Ureter (tissue), 1 donor: ENCODE measurements around the gene RAB19. TPM values are rescaled to one million over a fixed set of nuclear protein-coding genes. Genes with fewer than 3 reads are reported as not detected.
"Not testable (repeated sequence)": the region's sequence is repeated elsewhere in the genome, so short reads cannot be mapped to it uniquely, and the experiment has no call there.

Experiments
- DNase-seq: peaks from one replicate; pipeline ENCODE4 v3.0.0-alpha.2; 2020; ENCODE audit warnings: low spot score
- total RNA-seq: library from RNA; stranded (reverse); gene quantifications from one replicate; pipeline ENCODE4 v1.2.4, GENCODE V29; 2023
- donor health status: DM: yes; HTN: yes; CAD: no.

RAB19 gene
- total RNA-seq, 1 donor from 2014 or later = 3.7 TPM

GRCh38 chr7:140400381-140400780, 3.5 kb upstream of the RAB19 start:
- no peak for DNase-seq

GRCh38 chr7:140402178-140402835, 1.6 kb upstream of the RAB19 start:
- no peak for DNase-seq

DNA sequence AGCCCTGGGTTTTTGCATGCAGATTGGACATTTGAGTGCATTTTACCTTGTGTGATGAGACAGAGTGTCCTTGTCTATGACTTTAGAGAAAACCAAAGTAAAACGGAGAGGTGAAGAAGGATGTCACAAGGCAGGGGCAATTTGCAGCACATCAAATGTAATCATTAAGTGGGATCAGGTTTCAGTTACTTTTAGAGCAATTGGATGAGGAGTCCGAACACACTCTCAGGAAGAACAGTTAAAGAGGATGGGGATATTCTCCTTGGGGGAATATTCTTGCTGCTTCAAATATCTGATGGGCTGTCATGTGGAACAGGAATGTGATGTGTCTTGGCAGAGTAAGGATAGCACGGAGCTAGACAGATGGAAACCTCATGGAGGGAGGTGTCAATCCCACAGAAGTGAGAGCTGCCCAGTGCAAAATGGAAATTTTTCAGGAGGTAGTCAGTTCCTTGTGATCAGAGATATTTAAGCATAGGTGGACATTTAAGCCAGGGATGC, 757 bp downstream of the RAB19 start:
- no peak for DNase-seq

DNA sequence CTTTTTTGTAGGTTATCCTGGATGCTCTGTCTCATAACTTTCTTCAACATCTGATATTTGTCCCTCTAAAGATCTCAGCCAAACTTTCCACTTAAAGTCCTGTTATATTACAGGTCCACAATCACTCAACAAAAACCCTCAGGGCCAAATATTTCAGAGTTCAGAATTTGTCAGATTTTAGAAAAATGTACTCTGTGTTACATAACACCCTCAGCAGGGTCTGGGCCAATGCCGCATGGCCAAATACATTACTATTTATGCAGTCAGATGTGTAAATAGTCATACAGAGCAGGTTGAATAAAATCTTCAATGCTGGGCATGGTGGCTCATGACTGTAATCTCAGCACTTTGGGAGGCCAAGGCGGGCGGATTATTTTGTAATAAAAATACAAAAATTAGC, 11.5 kb downstream of the RAB19 start:
- no peak for DNase-seq

DNA sequence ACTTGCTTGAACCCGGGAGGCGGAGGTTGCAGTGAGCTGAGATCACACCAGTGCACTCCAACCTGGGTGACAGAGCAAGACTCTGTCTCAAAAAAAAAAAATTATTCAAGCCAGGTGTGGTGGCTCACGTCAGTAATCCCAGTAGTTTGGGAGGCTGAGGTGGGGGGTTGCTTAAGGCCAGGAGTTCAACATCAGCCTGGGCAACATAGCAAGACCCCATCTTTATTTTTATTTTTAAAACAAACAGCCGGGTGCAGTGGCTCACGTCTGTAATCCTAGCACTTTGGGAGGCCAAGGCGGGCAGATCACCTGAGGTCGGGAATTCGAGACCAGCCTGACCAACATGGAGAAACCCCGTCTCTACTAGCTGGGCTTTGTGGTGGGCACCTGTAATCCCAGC, 12.0 kb downstream of the RAB19 start:
- not testable (repeated sequence) for DNase-seq

DNA sequence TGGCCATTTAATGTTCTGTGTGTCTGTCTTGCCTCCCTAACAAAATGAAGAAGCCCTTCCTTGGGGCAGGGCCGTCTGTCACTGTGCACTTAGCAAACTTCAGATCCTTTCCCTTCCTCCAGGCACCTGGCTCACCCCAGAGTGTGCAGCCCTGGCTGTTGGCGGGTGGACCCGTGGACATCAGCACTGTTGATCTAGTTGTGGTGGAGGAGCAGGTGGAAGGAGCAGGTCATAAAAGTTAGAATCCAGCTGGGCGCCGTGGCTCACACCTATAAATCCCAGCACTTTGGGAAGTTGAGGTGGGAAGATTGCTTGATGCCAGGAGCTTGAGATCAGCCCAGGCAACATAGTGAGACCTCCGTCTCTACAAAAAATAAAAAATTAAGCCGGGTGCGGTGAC, 12.7 kb downstream of the RAB19 start:
- no peak for DNase-seq

DNA sequence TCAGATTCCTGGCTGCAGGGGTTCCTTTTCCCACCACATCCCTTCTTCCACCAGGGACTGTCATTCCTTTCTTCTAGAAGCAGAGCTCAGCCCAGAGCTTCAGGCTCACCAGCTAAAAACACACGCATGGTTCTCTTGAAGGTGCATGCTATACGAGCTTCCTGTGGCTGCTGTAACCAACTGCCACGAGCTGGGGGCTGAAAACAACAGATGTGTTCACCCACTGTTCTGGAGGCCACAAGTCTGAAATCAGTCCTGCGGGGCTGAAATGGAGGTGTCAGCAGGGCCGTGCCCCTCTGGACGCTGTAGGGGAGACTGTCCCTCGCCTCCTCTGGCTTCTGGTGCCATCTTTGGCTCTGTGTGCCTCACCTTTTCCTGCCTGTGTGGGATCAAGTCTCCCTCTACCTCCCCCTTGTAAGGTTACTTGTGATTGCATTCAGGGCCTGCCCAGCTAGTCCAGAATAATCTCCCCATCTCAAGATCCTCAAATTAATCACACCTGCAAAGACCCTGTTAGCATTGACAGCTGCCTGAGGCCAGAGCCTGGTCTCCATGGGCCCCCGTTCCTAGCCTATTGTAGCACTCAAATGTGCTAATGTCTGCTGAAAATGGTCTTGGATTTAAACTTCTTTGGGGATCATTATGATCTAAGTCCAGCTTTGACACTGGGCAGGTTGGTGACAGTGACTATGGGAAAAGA, 13.7 kb downstream of the RAB19 start:
- no peak for DNase-seq

DNA sequence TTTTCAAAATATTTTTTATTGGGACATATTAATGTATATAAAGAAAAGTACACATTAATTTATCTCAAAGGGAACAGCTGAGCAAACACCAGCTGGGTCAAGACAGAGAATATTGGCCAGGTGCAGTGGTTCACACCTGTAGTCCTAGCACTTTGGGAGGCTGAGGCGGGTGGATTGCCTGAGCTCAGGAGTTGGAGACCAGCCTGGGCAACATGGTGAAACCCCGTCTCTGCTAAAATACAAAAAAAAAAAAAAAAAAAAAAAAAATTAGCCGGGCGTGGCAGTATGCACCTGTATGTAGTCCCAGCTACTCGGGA, 14.3 kb downstream of the RAB19 start:
- DNase-seq = not testable (repeated sequence)

- DNase-seq = no peak
Observed at GRCh38 chr7:140418653-140419052, 14.8 kb downstream of the RAB19 start.

DNA sequence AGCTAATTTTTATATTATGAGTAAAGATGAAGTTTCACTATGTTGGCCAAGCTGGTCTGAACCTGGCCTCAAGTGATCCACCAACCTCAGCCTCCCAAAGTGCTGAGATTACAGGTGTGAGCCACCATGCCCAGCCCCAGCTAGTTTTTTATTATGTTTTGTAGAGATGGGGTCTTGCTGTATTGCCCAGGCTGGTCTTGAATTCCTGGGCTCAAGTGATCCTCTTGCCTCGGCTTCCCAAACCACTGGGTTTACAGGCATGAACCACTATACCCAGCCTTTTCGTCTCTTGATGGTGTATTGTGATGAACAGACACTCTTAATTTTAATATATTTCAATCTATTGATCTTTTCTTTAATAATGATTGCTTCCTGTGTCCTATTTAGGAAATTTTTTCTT, 17.7 kb downstream of the RAB19 start:
- no peak for DNase-seq

DNA sequence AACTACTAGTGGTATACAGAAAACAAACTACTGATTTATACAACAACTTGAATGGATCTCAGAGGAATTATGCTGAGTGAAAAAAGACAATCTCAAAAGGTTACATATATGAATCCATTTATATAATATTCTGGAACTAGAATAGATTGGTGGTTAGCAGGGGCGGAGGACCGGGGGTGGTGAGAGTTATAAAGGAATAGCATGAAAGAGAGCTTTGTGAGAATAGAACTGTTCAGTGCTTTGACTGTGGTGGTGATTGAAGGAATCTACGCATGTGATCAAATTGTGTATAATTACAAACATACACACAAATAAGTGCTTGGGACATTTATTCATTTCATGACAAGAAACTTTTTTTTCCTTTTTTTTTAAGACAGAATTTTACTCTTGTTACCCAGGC, 19.6 kb downstream of the RAB19 start:
- DNase-seq = no peak

DNA sequence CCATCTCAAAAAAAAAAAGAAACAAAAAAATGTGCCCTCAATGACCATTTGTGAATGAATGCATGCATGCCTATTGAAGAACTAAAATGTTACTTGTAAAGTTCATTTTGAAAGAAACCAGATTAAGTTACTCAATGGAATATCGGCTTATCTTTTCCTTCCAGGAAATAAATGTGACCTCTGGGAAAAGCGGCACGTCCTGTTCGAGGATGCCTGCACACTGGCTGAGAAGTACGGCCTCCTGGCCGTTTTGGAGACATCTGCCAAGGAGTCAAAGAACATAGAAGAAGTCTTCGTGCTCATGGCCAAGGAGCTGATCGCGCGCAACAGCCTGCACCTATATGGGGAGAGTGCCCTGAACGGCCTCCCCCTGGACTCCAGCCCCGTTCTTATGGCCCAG, 21.9 kb downstream of the RAB19 start:
- DNase-seq = no peak

GRCh38 chr7:140426130-140426529, 22.3 kb downstream of the RAB19 start:
- DNase-seq = no peak

GRCh38 chr7:140433396-140433795, 29.5 kb downstream of the RAB19 start:
- DNase-seq = no peak

DNA sequence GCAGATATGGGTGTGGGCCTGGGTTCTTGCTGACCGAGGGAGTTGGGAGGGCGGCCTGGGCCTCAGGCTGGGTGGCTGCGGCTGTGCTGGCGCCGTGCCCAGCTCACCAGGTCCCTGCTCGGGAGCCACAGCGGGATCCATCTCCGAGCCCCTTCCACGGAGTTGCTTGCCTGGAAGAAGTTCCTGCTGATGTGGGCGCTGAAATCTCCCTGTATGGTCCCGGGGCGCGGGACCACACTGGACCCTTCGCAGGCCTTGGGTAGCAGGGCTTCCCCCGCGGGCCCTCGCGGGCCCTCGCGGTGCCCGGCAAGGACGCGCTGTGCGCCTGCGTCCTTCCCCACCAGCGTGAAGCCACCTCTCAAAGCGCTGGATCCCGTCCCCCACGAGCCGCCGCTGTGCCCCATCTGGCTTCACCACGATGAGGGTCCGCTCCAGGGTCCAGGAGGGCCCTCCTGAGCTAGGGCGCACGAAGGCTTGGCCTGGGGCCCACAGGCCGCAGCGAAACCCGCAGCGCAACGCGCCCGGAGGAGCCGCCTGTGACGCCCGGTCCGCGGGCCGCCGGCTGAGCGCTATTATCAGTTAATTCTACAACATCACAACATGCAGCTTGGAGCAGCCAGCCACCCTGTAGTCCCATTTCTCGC, 31.5 kb downstream of the RAB19 start:
- DNase-seq = no peak

GRCh38 chr7:140439359-140439758, 35.5 kb downstream of the RAB19 start:
- DNase-seq = no peak

DNA sequence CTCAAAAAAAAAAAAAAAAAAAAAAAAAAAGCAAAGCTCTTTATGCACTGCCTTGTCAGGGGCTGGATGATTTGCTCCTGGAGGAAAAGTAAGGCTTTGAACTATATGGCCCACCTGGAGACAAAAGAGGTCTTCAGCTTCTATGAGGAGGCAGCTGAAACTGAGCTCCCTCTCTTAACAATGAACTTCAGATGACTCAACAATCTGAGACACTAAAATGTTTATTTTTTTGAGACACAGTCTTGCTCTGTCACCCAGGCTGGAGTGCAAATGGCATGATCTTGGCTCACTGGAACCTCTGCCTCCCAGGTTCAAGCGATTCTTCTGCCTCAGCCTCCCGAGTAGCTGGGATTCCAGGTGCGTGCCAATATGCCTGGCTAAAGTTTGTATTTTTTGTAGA, 36.7 kb downstream of the RAB19 start:
- DNase-seq = no peak

- DNase-seq = no peak
Observed at GRCh38 chr7:140441519-140441918, 37.7 kb downstream of the RAB19 start.

- DNase-seq = no peak
Observed at GRCh38 chr7:140446467-140446866, 42.6 kb downstream of the RAB19 start.

DNA sequence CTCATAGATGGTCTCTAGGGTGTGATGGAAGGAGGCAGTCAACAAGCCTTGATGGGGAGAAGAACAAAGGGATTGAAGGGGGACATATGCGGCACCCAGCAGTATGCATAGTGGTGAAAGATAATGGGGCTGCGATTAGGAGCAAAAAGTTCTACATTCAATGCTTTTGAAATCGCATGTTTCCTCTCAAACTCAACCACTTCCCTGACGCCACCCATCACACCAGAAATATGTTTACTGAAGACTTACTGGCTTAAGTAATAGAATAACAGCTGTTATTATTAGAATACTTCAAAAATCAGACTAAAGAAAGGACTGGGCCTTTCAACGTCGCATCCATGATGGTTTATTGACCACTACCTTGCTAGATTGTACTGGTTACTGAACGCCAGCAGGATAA, 44.0 kb downstream of the RAB19 start:
- no peak for DNase-seq

GRCh38 chr7:140448781-140449480, 45.1 kb downstream of the RAB19 start:
- no peak for DNase-seq

GRCh38 chr7:140451716-140452115, 47.9 kb downstream of the RAB19 start:
- no peak for DNase-seq

- DNase-seq = no peak
Observed at GRCh38 chr7:140453273-140453672, 49.4 kb downstream of the RAB19 start.
